HG03066 (cell line): ENCODE measurements around the gene MIPEP.

Experiments used
- ATAC-seq: cut with Tn5 transposase; IDR thresholded peaks from one replicate; pipeline ENCODE4 v1.9.1; 2021; ENCODE audit warnings: low read depth; ENCODE audit not compliant: unreplicated experiment

MIPEP gene

DNA sequence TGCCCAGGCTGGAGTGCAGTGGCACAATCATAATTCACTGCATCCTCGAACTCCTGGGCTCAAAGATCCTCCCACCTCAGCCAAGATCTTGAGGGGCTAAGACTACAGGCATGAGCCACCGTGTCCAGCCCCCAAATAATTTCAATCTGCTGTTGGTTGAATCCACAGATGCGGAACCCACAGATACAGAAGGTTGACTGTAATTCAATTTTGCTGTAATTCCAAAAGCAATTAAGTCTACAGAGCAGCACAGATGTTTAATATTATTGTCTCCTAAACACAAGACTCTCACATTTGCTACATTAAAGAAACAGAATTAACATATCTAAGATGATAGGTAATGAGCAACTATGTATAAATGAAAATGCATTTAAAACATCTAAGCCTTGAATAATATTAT, 75.6 kb downstream of the MIPEP start:
- no peak for ATAC-seq

DNA sequence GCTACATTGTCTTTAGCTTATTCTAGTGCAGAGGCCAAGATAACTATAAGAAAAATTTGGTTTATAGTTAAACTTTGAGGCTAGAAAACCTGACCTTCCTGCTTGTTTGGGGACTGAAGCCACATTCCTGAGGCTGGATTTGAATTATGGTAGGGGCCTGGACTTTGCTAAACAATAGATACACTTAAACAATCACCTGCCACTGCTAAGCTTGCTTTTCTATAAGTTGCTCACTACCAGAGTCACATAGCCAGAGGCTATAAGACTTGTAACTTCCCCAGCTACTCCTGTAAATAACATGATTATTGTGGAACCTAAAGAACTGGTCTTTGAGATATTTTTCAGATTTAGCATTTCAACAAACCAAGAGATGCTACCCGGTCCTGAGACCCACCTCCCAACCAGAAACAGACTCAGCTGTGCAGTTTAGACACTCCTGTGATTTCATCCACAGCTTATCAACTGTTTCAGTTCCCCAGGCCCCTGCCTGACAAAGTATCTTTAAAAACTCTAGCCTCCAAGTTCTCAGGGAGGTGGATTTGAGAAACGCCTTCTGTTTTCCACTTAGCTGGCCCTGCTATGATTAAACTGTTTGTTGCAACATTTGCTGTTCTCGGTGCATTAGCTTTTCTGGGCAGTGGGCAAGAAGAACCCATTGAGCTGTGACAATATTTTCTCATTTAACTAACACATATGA, 77.7 kb downstream of the MIPEP start:
- ATAC-seq: no peak

DNA sequence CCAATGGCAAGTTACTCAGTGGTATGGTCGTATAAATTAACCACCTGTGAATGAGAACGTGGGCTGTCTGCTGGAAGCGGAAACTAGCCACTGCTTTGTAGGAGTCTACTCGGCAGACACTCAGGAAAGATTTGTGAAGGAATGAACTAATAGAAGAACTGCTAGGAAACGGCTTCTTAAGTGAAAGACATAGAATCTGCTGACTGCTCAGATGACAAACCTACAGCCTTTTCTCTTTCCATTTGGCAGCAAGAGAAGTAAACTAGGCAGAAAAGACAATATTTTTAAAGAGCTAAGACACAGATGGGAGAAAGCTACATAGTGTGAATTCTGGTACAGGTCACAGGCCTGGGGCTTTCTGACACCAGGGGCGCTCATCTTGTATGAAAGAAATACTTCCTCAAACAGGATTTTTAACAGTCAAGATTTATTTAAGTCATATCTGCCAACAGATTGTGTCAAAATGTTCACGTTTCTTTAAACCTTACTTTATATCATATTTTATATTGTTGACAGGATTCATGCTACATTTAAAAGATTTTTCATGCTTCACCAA, 78.4 kb downstream of the MIPEP start:
- ATAC-seq: no peak

DNA sequence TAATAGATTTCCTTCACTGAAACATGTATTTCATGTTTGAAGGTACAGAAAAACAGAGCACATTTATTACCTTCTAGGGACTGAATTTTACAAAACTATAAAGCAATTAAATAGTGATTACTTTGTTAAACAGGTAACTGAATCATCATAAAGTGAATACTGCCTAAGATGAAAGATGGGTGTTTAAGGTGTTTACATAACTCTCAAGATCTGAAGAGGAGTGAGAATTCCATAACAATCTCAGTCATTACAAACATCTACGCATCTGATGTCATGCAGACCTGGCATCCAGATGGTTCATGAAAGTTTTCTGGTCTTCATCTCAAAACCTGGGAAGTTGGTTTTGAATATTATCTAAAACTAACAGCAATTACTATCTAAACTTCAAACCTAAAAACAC, 80.4 kb downstream of the MIPEP start:
- no peak for ATAC-seq

DNA sequence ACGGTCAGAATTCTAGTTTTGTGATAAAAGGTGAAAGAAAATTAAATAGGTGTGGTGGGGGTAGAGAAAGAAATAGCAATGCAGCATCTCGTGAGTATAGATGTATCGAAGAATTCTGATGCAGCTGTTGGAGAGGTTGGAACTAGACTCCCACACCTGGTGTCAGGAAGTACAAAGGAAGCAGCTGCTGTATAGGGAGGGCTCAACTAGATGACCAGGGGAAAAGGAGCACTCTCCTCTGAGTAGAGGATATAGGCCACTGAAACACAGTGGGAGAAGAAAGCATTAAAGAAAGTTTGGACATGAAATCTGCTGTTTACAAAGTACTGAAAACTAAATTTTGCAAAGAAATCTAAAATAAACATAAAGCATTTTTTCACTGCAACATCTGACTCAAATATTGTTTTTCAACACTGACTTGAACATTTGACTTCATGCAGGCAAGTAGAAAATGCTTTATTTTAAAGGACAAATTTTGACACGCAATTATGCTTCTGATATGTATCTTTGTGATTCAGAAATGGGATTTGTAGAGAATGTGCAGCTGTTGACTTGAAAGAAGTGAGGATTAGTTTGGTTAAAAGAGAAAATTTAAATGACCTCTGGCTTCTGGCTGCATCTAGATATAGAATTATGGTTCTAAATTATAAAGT, 82.2 kb downstream of the MIPEP start:
- ATAC-seq: no peak

DNA sequence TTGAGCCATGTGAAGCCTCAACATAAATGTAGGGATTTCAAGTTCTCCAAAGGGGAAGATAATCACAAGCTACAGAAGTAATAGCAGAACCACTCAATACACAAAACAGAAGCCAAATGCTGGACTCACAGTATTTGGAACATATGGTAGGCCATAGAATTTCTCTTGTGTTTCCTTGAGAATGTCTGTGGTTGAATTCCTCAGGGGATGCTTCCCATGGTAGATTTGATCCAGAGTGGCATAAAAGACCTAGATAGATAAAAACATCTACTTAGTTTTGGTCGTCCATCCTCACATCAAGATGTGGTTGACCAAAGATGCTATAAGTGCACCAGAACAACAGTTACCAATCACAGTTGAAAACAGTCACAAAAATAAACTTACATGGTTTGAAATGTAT, 83.4 kb downstream of the MIPEP start:
- ATAC-seq: no peak

DNA sequence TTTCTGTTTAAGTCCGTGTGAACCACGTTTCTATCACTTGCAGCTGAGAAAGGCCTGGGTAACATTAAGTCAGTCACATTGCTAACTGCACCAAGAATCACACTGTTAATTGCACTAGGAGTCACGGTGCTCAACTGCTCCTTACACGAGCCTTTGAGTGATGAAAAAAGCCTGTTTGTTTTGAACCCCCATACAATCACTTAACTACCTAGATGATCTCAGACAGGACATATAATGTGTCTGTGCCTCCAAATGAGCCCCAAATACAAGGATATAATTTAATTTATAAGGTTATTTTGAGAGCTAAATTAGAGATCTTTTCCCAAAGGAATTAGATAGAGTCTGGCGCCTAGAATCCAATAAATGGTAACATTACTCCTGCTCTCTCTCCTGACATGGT, 84.1 kb downstream of the MIPEP start:
- ATAC-seq: no peak

DNA sequence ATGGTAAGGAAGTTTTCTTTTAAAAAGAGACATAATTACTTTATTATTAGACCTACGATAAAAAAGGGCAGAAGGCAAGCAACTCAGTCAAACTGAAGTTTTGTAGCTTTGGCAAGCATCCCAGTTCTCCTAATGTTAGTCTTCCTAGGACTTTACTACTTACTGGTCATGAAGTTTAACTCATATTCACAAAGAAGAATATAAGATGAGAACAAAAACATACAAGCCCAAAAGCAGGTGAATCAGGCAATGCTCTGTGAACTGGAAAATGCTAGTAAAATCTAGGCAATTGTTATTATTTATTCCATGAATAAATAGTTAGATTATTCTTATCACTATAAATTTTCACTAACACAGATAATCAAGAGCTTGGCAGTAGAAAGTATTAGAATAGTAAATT, 85.0 kb downstream of the MIPEP start:
- ATAC-seq: no peak

DNA sequence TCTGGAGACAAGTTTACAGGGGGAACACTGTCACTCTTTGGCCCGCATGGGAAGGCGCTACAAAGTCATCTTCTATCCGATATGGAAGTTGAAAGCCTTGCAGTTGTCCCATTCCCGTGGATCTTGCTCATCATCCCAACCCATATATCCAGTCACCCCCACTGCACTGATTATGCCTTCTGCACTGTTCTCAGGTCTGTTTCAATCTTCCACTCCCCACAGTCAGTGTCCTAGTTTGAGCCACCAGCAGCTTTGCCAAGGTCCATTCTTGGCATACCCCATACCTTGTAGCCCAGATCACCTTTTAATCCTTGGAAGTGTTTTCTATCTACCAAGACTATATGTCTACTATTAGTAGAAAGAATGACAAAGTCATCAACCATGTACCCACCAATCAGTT, 88.1 kb downstream of the MIPEP start:
- ATAC-seq: no peak

DNA sequence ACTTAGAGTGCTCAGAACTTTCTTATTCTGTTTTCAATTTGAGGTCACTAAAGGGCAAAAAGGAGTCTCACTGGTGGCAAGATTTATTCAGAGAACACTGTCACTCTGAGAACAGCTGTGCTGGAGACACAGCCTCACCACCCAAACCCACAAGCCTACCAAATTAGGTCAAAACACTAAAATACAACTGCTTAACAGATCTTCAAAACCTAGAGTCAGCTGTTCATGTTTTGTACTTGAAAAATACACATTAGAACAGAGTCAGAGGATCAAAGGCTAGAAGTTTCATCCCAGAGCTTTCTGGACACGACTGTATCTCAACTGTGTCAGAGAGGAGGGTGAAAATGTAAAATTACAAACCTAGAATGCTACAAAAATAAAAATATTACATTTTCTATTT, 89.3 kb downstream of the MIPEP start:
- peak; percentile 92 for ATAC-seq

DNA sequence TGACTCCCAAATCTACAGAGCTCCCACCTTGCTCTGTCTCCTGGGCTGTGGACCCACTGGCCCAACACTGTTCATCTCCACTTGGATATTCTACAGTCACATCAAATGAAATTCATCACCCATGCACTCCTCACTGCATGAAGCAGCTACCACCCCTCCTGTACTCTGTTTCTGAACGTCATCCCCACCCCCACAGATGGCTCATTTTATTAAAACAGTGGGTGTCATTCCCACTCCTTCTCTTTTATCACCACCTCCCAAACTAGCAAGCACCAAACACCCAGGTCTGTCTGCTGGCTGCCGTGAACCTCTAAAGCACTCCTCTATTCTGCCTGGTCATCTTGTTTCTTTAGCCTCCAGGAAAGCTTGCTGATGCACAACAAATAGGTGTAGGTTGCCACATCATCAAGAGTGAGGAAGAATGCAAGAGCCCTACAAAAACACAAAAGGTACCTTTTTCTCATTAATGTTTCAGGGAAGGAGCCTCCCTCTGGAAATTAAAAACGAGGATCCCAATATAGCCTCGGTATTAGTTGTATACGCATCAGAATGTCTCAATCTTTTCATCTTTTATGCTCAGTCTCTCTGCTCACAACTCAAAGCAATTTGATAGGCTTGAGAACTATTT, 91.8 kb downstream of the MIPEP start:
- ATAC-seq: no peak

DNA sequence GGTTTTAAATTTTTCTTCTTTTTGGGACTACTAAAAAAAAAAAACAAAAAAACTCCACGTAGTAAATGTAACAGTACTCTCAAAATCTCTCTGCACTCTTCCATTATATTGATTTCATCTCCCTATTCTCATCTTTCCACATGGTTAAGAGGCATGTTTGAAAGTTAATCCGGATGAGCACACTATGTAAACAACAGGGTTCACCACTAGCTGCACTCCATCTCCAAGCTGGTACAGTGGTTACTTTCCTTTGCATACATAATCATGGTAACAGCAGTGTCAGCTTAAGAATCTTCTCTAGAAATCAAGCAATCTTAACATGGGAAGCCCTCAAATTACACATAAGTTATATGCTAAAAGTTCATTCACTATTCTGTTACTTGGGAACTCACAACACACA, 92.6 kb downstream of the MIPEP start:
- ATAC-seq: no peak

DNA sequence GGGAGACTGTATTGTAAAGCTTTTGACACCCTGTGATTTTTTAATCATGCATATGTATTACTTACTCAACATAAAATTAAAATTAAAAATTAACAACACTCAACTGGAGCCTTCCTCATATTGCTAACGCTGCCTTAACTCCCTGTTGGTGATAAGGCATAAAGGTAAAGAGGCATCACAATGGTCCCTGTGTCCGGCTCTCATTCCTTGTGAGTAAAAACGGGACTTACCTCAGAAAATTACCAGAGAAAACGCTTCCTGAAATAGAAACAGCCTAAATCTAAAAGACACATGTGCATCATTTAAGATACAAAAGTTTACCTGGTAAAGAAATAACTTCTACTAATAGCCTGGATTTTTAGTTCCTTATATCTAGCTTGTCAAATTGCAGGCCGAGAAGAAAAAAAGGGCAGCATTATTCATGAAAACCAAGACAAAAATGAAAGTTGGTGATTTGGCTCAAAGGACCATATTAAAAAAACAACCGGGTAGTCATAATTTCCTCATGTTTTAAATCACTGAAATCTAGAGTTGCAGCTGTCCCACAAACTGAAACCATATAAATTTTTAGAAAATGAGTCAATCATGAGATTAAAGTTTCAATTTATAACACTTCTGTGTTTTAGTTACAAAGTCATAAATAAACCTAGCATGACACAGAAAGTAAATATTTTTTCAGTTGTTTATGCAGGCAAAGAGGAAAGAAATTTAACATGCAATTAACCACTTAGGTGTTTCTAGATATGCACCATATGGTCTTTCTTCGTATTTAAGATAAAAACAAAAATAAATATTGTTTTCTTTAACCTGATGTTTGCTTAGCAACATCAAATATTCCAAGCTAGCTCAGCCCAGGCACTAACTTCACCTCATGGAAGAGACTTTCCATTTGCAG, 94.7 kb downstream of the MIPEP start:
- no peak for ATAC-seq

DNA sequence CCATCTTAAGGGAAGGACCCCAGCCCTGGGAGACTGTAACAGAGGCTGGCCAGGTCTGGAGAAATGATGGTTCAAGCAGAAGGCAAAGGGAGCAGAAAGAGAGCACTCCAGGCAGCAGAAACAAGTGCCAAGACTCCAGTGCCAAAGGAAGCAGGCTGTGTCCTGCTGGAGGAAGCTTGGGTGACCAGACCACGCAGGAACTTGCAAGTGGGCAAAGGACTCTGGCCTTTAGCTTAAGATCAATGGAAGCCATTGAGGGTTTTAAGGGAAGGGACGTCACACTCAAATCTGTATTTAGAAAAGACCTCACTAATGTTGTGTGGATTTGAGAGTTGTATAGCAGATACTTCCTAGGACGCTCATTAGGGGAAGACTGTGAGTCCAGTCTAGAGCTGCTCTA, 95.5 kb downstream of the MIPEP start:
- no peak for ATAC-seq

DNA sequence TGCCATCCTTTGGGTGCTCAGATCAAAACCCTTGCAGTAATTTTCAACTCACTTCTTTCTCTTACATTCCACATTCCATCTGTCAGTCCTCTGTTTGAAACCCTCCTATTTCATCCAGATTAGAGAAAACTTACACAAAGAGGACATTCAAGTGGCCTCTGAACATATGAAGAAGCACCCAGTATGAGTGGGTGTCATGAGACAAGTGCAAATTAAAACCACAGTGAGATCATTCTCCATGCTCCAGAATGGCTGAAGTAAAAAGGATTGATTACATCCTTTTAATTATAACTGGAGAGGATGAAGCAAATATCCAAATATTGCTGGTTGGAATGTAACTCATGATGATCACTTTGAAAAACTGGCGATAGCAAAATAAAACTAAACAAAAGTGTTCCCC, 96.5 kb downstream of the MIPEP start:
- ATAC-seq: no peak

DNA sequence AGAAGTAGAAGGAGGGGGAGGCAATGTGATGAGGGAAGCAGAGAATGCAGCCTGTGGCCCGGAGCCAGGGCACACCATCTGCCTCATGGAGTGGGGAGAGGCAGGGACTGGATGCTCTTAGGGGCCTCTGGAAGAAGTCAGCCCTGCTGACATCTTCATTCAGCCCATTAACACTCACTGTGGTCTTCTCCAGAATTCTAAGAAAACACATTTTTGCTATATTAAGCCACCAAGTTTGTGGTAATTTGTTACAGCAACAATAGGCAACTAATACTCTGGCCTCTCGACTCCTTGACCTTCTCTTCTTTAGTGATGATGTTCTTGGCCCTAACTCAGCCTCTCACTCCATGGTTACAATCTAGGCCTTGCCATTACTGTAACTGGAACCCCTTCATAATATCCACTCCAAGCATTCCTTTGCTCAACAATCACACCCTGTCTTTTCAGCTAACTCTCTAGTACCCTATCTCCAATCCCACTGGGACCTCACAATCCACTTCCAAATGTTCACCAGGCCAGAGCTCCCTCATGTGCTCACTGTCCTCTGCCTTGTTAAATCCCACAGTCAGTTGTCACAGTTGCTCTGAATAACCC, 98.5 kb downstream of the MIPEP start:
- no peak for ATAC-seq

DNA sequence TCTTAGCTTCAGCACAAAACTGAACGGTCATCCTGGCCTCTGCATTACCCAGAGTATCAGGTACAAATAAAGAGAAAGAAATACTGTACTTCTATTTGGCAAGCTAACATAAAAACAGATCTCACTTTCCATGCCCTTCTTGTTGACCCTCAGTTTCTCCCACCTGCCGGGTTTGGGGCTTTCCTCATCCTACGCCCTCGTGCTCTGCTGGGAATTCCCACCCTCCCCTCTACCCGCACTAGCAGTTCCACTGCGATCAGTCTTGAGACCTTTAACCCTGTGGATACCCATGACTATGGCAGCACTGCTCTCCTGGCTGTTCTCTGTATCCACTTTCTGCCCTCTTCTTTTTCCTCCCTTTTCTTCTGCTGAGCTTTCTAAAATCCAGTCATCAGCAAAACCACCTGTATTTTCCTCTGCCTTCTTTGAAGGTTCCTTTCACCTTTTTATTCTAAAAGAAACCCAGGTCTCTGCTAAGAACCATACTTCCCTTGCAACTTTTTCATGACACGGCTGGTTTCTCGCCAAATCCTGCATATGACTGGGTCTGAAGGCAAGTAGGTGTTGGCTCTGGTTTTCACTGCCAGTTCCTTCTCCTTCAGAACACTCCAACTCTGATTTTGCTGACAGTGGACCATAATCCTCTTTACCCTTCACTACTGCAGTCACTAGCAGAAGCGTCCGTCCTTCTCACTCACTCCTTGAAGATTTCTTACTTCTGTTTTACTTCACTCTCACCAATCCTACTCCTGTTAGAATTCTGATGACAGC, 99.4 kb downstream of the MIPEP start:
- ATAC-seq: no peak

DNA sequence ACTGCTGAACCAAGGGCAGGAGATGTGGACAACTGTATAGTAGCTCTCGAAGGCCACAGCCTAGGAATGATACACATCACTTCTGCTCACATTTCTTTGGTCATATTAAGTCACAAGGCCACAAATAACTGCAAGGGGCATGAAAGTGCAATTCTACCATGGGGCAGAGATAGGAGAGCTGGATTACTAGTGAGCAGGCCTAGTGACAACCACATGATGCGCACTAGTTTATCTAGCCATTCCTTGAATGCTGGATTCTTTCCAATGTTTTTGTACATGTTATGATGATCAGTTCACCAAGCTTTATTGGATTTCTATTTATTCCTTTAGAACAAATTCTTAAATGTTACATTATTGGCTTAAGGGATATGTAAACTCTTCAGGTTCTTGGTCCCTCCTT, 100.7 kb downstream of the MIPEP start:
- ATAC-seq: no peak

DNA sequence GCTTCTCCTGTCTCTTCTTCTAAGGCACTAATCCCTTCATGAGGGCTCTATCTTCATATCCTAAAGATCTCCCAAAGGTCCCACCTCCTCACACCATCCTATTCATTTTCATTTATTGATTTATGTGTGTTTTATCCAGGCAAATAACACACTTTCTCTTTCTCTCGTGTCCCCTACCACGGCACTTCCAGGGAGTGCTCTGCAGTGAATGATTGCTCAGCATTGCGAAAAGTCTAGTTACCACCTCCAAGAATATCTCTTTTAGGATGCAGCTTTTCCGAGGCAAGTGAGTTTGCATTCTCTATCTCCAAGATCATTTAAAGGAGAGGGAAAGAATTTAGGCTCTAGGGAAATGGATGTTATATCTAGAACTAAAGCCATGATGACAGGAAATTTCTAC, 101.7 kb downstream of the MIPEP start:
- no peak for ATAC-seq

DNA sequence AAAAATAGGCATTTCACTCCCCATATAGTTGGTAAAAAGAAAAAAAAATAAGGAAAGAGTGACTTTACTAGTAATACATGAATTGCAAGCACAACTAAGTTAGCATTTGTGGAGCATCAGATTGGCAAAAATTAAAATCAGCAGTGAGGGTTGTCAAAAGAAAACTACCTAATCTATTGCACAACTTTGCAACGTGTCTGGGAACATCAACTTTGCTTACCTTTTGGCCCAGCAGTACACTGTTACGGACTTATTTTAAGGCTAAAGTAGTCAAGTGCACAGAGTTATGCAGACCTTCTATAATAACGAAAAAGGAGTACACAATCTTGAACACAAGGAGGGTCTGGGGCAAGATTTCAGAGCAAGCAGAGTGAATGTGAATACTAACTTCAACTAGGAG, 102.6 kb downstream of the MIPEP start:
- no peak for ATAC-seq
